HepG2 (cell line): ENCODE data around the gene SLC29A1. TPM values are rescaled to one million over a fixed set of nuclear protein-coding genes. Genes with fewer than 3 reads are reported as not detected.

Experiments
- ATAC-seq: fragments of 200-7000 bp; cut with Tn5 transposase; 3 replicates; pipeline ENCODE4 v1.9.1; 2020; ENCODE audit warnings: mild to moderate bottlenecking, moderate library complexity
- BruUV-seq: library from RNA; stranded (reverse); fragments of 400-500 nt; replicated peaks from 2 replicates; lab custom pipeline; 2021; lab: Mats Ljungman, UMichigan
- CTCF ChIA-PET: fragments of 300-600 bp; formaldehyde crosslinking; extraction: SDS; loops from one replicate; lab custom pipeline; 2021; ENCODE audit warnings: low total read pairs, inconsistent platforms, low intra/inter-chr PET ratio; lab: Yijun Ruan, JAX
- POLR2A ChIA-PET: fragments of 350-600 bp; sonication (Branson Sonifier 250); formaldehyde crosslinking; loops from one replicate; lab custom pipeline; 2020; ENCODE audit warnings: antibody characterized with exemption, inconsistent platforms; lab: Yijun Ruan, JAX
- DNase-seq: peaks from one replicate; pipeline ENCODE4 v3.0.0-alpha.2; 2015; ENCODE audit warnings: low spot score
- FAIRE-seq: peaks from 3 replicates; lab custom pipeline; 2011; peaks lifted over from hg19 to GRCh38; lab: Jason Lieb, UNC
- H2AFZ ChIP-seq: one replicate; pipeline ENCODE4 v1.6.1; 2011; ENCODE audit warnings: low read length, inconsistent platforms
- H3K27ac ChIP-seq: fragments of 300-600 bp; 3 replicates; pipeline ENCODE4 v1.8.0; 2011; ENCODE audit warnings: mixed run types, mild to moderate bottlenecking, mixed read lengths, low read length, inconsistent platforms; ENCODE audit not compliant: insufficient read depth; ENCODE audit errors: extremely low read length
- H3K27me3 ChIP-seq, 2 experiments: fragments of 200-600 bp in 1 of 2; 2 replicates in 1 of 2; 3 replicates in 1 of 2; pipeline versions ENCODE4 v1.6.0 to v1.8.0; 2011; ENCODE audit warnings: low read length in 2 of 2, mild to moderate bottlenecking in 2 of 2, moderate library complexity in 2 of 2, inconsistent platforms in 1 of 2; ENCODE audit not compliant: insufficient read depth in 2 of 2, control insufficient read depth in 1 of 2
- H3K36me3 ChIP-seq, 2 experiments: fragments of 200-600 bp in 1 of 2; replicated peaks in 1 of 2; 2 replicates in 1 of 2; 3 replicates in 1 of 2; pipeline versions ENCODE4 v1.5.1 to v1.8.0; 2011; ENCODE audit warnings: low read length in 2 of 2, inconsistent platforms in 1 of 2; ENCODE audit not compliant: insufficient read depth in 2 of 2, control insufficient read depth in 1 of 2
- H3K4me1 ChIP-seq: 2 replicates; pipeline ENCODE4 v1.5.1; 2012; ENCODE audit warnings: low read length, inconsistent platforms; ENCODE audit not compliant: insufficient read depth
- H3K4me2 ChIP-seq: 2 replicates; pipeline ENCODE4 v1.6.0; 2011; ENCODE audit warnings: low read depth, low read length, inconsistent platforms
- H3K4me3 ChIP-seq, 3 experiments: fragments of 200-600 bp in 1 of 3; sonication (generic), shearing (Covaris generic) in 1 of 3; replicated peaks in 1 of 3; 2 replicates each; pipeline ENCODE4 v1.5.1; 2011 to 2016; ENCODE audit warnings: low read length in 3 of 3, inconsistent platforms in 2 of 3, low read depth in 2 of 3, mild to moderate bottlenecking in 2 of 3, control low read depth in 1 of 3, mixed read lengths in 1 of 3; ENCODE audit not compliant: insufficient read depth in 1 of 3
- H3K79me2 ChIP-seq: one replicate; pipeline ENCODE4 v1.6.1; 2011; ENCODE audit warnings: low read length, inconsistent platforms; ENCODE audit not compliant: insufficient read depth
- H3K9ac ChIP-seq: 2 replicates; pipeline ENCODE4 v1.6.0; 2011; ENCODE audit warnings: mild to moderate bottlenecking, low read depth, low read length, inconsistent platforms; ENCODE audit not compliant: insufficient read depth
- H3K9me3 ChIP-seq: 2 replicates; pipeline ENCODE4 v1.5.1; 2012; ENCODE audit warnings: mild to moderate bottlenecking, low read length
- H4K20me1 ChIP-seq: 2 replicates; pipeline ENCODE4 v1.6.0; 2011; ENCODE audit warnings: inconsistent platforms, mild to moderate bottlenecking, low read length, moderate library complexity; ENCODE audit not compliant: insufficient read depth
- ARHGAP35 ChIP-seq: sonication (generic); formaldehyde crosslinking; IDR thresholded peaks from 2 replicates; pipeline ENCODE4 v1.9.0; 2022; ENCODE audit warnings: mild to moderate bottlenecking, inconsistent platforms, moderate library complexity, missing genetic modification reagents, borderline replicate concordance
- ESRRA ChIP-seq: sonication (generic); formaldehyde crosslinking; IDR thresholded peaks from 2 replicates; pipeline ENCODE4 v1.5.1; 2020; ENCODE audit warnings: mild to moderate bottlenecking, low read depth, missing genetic modification reagents
- JDP2 ChIP-seq: sonication (generic); formaldehyde crosslinking; IDR thresholded peaks from 2 replicates; pipeline ENCODE4 v1.8.1; 2022; ENCODE audit warnings: missing genetic modification reagents, borderline replicate concordance
- MYC ChIP-seq: sonication (generic); formaldehyde crosslinking; IDR thresholded peaks from 2 replicates; pipeline ENCODE4 v1.9.0; 2021; ENCODE audit warnings: missing genetic modification reagents, borderline replicate concordance
- NFKB2 ChIP-seq: sonication (generic); formaldehyde crosslinking; IDR thresholded peaks from 2 replicates; pipeline ENCODE4 v1.4.0; 2020; ENCODE audit warnings: missing genetic modification reagents, borderline replicate concordance
- POLR2G ChIP-seq: fragments of 200-400 bp; formaldehyde crosslinking; IDR thresholded peaks from 2 replicates; pipeline ENCODE4 v1.6.1; 2018; ENCODE audit warnings: mild to moderate bottlenecking, low read depth, low read length, moderate library complexity
- PRDM10 ChIP-seq: sonication (generic); formaldehyde crosslinking; IDR thresholded peaks from 2 replicates; pipeline ENCODE4 v1.4.0; 2020; ENCODE audit warnings: low read depth, missing genetic modification reagents
- ZBTB37 ChIP-seq: sonication (generic); formaldehyde crosslinking; IDR thresholded peaks from 2 replicates; pipeline ENCODE4 v1.4.0; 2020; ENCODE audit warnings: mild to moderate bottlenecking, missing genetic modification reagents
- ZBTB38 ChIP-seq: sonication (generic); formaldehyde crosslinking; IDR thresholded peaks from 2 replicates; pipeline ENCODE4 v1.5.1; 2020; ENCODE audit warnings: mild to moderate bottlenecking, missing genetic modification reagents
- ZMYM2 ChIP-seq: sonication (generic); formaldehyde crosslinking; IDR thresholded peaks from 2 replicates; pipeline ENCODE4 v1.8.0; 2022; ENCODE audit warnings: mild to moderate bottlenecking, missing genetic modification reagents
- ZNF17 ChIP-seq: sonication (generic); formaldehyde crosslinking; IDR thresholded peaks from 2 replicates; pipeline ENCODE4 v1.5.0; 2020; ENCODE audit warnings: mild to moderate bottlenecking, missing genetic modification reagents
- ZNF367 ChIP-seq: sonication (generic); formaldehyde crosslinking; IDR thresholded peaks from 2 replicates; pipeline ENCODE4 v1.4.0; 2020; ENCODE audit warnings: missing genetic modification reagents, borderline replicate concordance
- ZNF430 ChIP-seq: sonication (generic); formaldehyde crosslinking; IDR thresholded peaks from 2 replicates; pipeline ENCODE4 v1.9.0; 2021; ENCODE audit warnings: mild to moderate bottlenecking, missing genetic modification reagents
- WGBS: methylation state at CpG from one replicate; pipeline ENCODE4 v1.1.6; 2017; ENCODE audit warnings: low lambda C conversion rate; 5-methylcytosine and 5-hydroxymethylcytosine counted together
- in situ Hi-C: cut with HindIII; loops from 2 replicates; pipeline ENCODE4 v1.10.0; 2017; ENCODE audit warnings: low pct_unique_long_range_greater_than_20kb; ENCODE audit not compliant: extremely low pct_ligation_motif_present
- intact Hi-C: fragments of 100-400 bp; cut with micrococcal nuclease; formaldehyde crosslinking; loops from one replicate; pipeline ENCODE4 v1.10.0; 2022; ENCODE audit not compliant: unreplicated experiment
- polyA plus RNA-seq, 8 experiments: library from polyadenylated mRNA; depleted of rRNA in 3 of 8; stranded (reverse) in 7 of 8; unstranded in 1 of 8; fragments of >200 nt; fragmentation: Illumina TruSeq in 4 of 8; extraction: Trizol in 4 of 8; gene quantifications; 2 replicates each; pipeline versions ENCODE4 v1.2.1 to v1.2.3, GENCODE V29; 2011 to 2016; ENCODE audit warnings: low read depth in 4 of 8, missing spikeins in 1 of 8, mixed read lengths in 1 of 8; ENCODE audit not compliant: insufficient read depth in 1 of 8
- total RNA-seq, 5 experiments: library from RNA; depleted of rRNA; stranded (reverse); fragments of >200 nt; fragmentation: Illumina TruSeq; extraction: Trizol; gene quantifications; 2 replicates each; pipeline ENCODE4 v1.2.3, GENCODE V29; 2016; ENCODE audit warnings: low read depth in 1 of 5
- TF ChIP-seq, protein P1 (sequence below): sonication (generic); formaldehyde crosslinking; conservative IDR thresholded peaks from 2 replicates; pipeline ENCODE4 v1.4.0; 2020; ENCODE audit warnings: missing genetic modification reagents
- TF ChIP-seq, protein P2 (sequence below): sonication (generic); formaldehyde crosslinking; IDR thresholded peaks from 2 replicates; pipeline ENCODE4 v1.5.0; 2020; ENCODE audit warnings: mild to moderate bottlenecking, missing genetic modification reagents, borderline replicate concordance

Gene SLC29A1
- total and polyA plus RNA-seq, 2 of the 13 experiments (the other 11 are each of a cell fraction or from before 2014, with no cell fraction given), result 43.2 to 106 TPM

DNA sequence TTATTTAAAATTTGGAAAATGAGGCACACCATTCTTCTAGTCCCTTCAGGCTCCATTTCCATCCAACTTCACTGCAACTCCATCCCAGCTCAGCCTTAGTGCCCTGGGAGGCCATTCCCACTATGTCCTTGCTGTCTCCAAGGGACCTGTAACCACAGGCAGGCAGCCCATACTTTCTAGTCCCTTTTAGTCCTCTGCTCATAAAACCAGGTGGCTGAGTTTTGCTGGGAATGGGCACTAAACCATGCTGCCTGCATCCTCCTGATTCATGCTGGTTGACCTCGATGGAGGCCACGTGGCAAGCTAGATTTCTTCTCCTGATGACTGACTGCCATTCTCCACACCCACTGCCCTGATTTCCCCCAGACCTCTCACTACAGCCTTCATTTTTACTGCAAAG is 34.1 kb upstream of the SLC29A1 start (continued):
- TF ChIP-seq ZNF367 (CRISPR knock-in tag), result no peak
- no peak for TF ChIP-seq ZMYM2 (CRISPR knock-in tag)
- no peak for TF ChIP-seq MYC (CRISPR knock-in tag)
- no peak for TF ChIP-seq ESRRA (CRISPR knock-in tag)
- no peak for TF ChIP-seq NFKB2
- TF ChIP-seq PRDM10 (CRISPR knock-in tag), result no peak
- TF ChIP-seq ARHGAP35, result no peak
- TF ChIP-seq ZNF17 (CRISPR knock-in tag), result 0 out of 2 replicates have a peak, but pooled peaks have one; percentile 11

DNA sequence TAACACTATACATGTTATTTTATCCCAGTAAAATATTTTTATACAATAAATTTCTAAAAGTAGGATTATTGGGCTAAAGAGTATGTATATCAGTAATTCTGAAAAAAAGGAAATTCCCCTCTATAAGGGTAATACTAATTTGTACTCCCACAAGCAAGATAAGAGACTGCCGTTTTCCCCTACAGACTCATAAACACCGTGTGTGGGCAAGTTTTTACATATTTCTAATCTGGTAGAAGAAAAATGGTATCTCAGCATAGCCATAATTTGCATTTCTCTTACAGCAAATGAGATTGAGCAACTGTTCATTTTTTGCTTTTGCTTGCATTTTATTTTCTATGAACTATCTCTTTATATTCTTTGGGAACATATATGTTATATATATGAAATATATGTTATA is 32.7 kb upstream of the SLC29A1 start:
- 3% methylated on average over 2 of the region's 2 CpGs for WGBS
- Histone ChIP-seq H3K27me3 (peaks cover 0 to 5% of the 10 kb centered on the region in 2 experiments; a peak in 2 of 5 replicates), H3K79me2 (no peaks in the 10 kb centered on the region), H4K20me1 (no peaks in the 10 kb centered on the region), H3K36me3 (no peaks in the 10 kb centered on the region), H3K27ac (no peak overlapping the region), H3K4me1 (peaks cover 62% of the 10 kb centered on the region), H3K9ac (no peak overlapping the region), H3K4me2 (no peak overlapping the region), H2AFZ (no peak overlapping the region), H3K9me3 (no peaks in the 10 kb centered on the region), H3K4me3 (no peak overlapping the region)
- DNase-seq (no peak), FAIRE-seq (no peak), ATAC-seq (no peak)
- in situ Hi-C loops, result no loop called here
- ChIA-PET POLR2A (no interaction called here), CTCF (no interaction called here)
- intact Hi-C loops, result no loop called here
- no TSS peak for BruUV-seq
- TF ChIP-seq ZNF430 (CRISPR knock-in tag) (no peak), JDP2 (CRISPR knock-in tag) (no peak), ZBTB37 (no peak), ZBTB38 (CRISPR knock-in tag) (no peak), POLR2G (no peak)
- TF ChIP-seq, protein P1, sequence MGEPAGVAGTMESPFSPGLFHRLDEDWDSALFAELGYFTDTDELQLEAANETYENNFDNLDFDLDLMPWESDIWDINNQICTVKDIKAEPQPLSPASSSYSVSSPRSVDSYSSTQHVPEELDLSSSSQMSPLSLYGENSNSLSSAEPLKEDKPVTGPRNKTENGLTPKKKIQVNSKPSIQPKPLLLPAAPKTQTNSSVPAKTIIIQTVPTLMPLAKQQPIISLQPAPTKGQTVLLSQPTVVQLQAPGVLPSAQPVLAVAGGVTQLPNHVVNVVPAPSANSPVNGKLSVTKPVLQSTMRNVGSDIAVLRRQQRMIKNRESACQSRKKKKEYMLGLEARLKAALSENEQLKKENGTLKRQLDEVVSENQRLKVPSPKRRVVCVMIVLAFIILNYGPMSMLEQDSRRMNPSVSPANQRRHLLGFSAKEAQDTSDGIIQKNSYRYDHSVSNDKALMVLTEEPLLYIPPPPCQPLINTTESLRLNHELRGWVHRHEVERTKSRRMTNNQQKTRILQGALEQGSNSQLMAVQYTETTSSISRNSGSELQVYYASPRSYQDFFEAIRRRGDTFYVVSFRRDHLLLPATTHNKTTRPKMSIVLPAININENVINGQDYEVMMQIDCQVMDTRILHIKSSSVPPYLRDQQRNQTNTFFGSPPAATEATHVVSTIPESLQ (CRISPR knock-in tag), result no peak
- TF ChIP-seq, protein P2, sequence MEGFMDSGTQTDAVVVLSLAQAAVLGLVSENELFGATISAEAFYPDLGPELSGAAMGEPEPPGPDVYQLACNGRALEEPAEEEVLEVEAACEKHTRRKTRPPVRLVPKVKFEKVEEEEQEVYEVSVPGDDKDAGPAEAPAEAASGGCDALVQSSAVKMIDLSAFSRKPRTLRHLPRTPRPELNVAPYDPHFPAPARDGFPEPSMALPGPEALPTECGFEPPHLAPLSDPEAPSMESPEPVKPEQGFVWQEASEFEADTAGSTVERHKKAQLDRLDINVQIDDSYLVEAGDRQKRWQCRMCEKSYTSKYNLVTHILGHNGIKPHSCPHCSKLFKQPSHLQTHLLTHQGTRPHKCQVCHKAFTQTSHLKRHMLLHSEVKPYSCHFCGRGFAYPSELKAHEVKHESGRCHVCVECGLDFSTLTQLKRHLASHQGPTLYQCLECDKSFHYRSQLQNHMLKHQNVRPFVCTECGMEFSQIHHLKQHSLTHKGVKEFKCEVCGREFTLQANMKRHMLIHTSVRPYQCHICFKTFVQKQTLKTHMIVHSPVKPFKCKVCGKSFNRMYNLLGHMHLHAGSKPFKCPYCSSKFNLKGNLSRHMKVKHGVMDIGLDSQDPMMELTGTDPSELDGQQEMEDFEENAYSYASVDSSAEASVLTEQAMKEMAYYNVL (CRISPR knock-in tag), result no peak
